CD4-positive, alpha-beta T cell (primary cell): ENCODE data around the gene GNAQ. TPM values are rescaled to one million over a fixed set of nuclear protein-coding genes. Genes with fewer than 3 reads are reported as not detected.

Experiments used
- ATAC-seq: fragments of 200-7000 bp; cut with Tn5 transposase; one replicate; pipeline ENCODE4 v1.10.0; 2022; ENCODE audit warnings: mild to moderate bottlenecking; ENCODE audit not compliant: poor library complexity
- CTCF ChIA-PET: fragments of 350-600 bp; sonication (Branson Sonifier 250); formaldehyde crosslinking; loops from one replicate; lab custom pipeline; 2021; ENCODE audit warnings: antibody characterized with exemption, inconsistent platforms; lab: Charles Lee
- POLR2A ChIA-PET: fragments of 350-600 bp; sonication (Branson Sonifier 250); formaldehyde crosslinking; loops from one replicate; lab custom pipeline; 2021; ENCODE audit warnings: antibody characterized with exemption, inconsistent platforms; lab: Charles Lee
- DNase-seq, 14 experiments: peaks; one replicate each; pipeline ENCODE4 v3.0.0-alpha.2; 2013 to 2020; ENCODE audit warnings: mixed read lengths in 2 of 14
- H3K27ac ChIP-seq, 2 donors: one replicate each; pipeline versions ENCODE4 v1.5.1 to v1.7.0; 2013; ENCODE audit warnings: low read length in 2 of 2, low read depth in 1 of 2, mild to moderate bottlenecking in 1 of 2
- H3K27me3 ChIP-seq, 2 experiments: 1 replicate in 1 of 2; 2 replicates in 1 of 2; pipeline versions ENCODE4 v1.6.1 to v1.7.0; 2013; ENCODE audit warnings: low read length in 2 of 2, control low read depth in 1 of 2, mild to moderate bottlenecking in 1 of 2, moderate library complexity in 1 of 2; ENCODE audit not compliant: insufficient read depth in 2 of 2, control insufficient read depth in 1 of 2
- H3K36me3 ChIP-seq: one replicate; pipeline ENCODE4 v1.6.1; 2013; ENCODE audit warnings: low read length, control low read depth; ENCODE audit not compliant: insufficient read depth
- H3K4me1 ChIP-seq: one replicate; pipeline ENCODE4 v1.6.1; 2013; ENCODE audit warnings: low read length, control low read depth; ENCODE audit not compliant: insufficient read depth
- H3K4me3 ChIP-seq: one replicate; pipeline ENCODE4 v1.5.1; 2013; ENCODE audit warnings: mild to moderate bottlenecking, low read length, moderate library complexity
- H3K9me3 ChIP-seq, 2 experiments: 1 replicate in 1 of 2; 2 replicates in 1 of 2; pipeline versions ENCODE4 v1.6.1 to v1.7.0; 2013; ENCODE audit warnings: low read length in 2 of 2, mild to moderate bottlenecking in 2 of 2, control low read depth in 1 of 2, moderate library complexity in 1 of 2; ENCODE audit not compliant: control insufficient read depth in 1 of 2, insufficient read depth in 1 of 2
- H3K27ac Mint-ChIP-seq: one replicate; pipeline ENCODE4 v1.8.0; 2020; ENCODE audit warnings: mixed read lengths
- H3K27me3 Mint-ChIP-seq: one replicate; pipeline ENCODE4 v1.8.0; 2021; ENCODE audit warnings: mixed read lengths
- H3K36me3 Mint-ChIP-seq: one replicate; pipeline ENCODE4 v1.8.0; 2021; ENCODE audit warnings: low read depth, mixed read lengths
- H3K4me1 Mint-ChIP-seq: one replicate; pipeline ENCODE4 v1.8.0; 2021; ENCODE audit warnings: low read depth, mixed read lengths
- H3K4me3 Mint-ChIP-seq: one replicate; pipeline ENCODE4 v1.8.0; 2020; ENCODE audit warnings: mild to moderate bottlenecking, mixed read lengths
- H3K9me3 Mint-ChIP-seq: one replicate; pipeline ENCODE4 v1.8.0; 2020; ENCODE audit warnings: mixed read lengths
- intact Hi-C, 2 experiments: fragments of 100-400 bp; cut with DNase I in 1 of 2; cut with micrococcal nuclease in 1 of 2; formaldehyde crosslinking; loops; one replicate each; pipeline versions ENCODE4 v1.15.1 to v1.9.0; 2023 to 2025; cut with DNase I, micrococcal nuclease
- total RNA-seq, 174 experiments: library from RNA in 2 of 174; stranded (reverse) in 2 of 174; gene quantifications; one replicate each; pipeline ENCODE4 v1.2.3 and lab custom pipeline; 2021 to 2026
- TF ChIP-seq, protein P1 (sequence below): fragments of 200-600 bp; IDR thresholded peaks from one replicate; pipeline ENCODE4 v1.8.0; 2022; ENCODE audit warnings: antibody characterized with exemption, mild to moderate bottlenecking

Gene GNAQ
- total RNA-seq, 2 experiments from 2014 or later = 55.5 to 55.9 TPM

DNA sequence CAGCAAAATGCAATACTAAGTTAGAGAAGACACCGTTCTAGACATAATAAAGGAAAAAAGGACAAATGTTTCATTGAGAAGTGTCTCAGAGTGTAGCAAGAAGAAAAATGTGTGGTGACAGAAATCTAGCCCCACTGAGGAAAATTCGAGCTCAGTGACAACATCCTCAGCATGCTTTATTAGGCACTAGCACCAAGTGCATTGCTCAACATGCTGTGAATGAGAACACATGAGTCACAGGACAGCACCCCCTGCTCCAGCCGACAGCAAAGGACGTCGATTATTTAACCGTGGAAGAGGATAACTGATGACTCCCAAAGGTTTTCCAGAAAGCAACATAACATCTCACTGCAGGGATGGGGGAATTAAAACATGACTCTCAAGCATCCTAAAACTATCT lies 182.7 kb downstream of the GNAQ start:
- H3K4me1 ChIP-seq = peaks cover 15% of the 10 kb centered on the region

DNA sequence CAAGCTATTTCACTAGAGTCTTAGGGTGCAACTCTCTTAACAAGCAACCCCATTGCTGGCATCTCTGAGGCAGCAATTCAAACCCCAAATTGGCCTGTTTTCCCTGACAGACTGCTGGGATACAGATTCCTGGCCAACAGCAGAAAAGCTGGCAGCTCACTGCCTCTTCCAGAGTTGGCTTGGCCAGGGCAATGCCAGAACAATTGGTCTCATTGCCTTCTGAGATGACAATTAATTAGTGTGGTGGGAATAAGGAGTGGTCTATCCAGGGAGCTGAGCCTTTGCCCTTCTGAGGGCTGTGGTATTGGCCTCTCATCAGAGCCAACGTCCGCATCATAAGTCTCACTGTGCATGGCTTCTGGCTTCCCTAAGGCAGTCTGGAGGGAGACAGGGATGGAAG lies 183.2 kb downstream of the GNAQ start:
- Histone ChIP-seq H3K4me3 (no peak overlapping the region), H3K27ac (no peak overlapping the region), H3K36me3 (peaks cover 3% of the 10 kb centered on the region), H3K27me3 (no peaks in the 10 kb centered on the region), H3K9me3 (no peaks in the 10 kb centered on the region), H3K4me1 (peaks cover 15% of the 10 kb centered on the region)
- Mint-ChIP-seq H3K4me1 (peaks cover 47% of the 10 kb centered on the region), H3K27ac (peak overlapping the region; percentile 29), H3K27me3 (no peaks in the 10 kb centered on the region), H3K9me3 (no peaks in the 10 kb centered on the region), H3K36me3 (peaks cover 10% of the 10 kb centered on the region), H3K4me3 (no peak overlapping the region)
- ATAC-seq (no peak), DNase-seq (no peak)
- TF ChIP-seq, protein P1, sequence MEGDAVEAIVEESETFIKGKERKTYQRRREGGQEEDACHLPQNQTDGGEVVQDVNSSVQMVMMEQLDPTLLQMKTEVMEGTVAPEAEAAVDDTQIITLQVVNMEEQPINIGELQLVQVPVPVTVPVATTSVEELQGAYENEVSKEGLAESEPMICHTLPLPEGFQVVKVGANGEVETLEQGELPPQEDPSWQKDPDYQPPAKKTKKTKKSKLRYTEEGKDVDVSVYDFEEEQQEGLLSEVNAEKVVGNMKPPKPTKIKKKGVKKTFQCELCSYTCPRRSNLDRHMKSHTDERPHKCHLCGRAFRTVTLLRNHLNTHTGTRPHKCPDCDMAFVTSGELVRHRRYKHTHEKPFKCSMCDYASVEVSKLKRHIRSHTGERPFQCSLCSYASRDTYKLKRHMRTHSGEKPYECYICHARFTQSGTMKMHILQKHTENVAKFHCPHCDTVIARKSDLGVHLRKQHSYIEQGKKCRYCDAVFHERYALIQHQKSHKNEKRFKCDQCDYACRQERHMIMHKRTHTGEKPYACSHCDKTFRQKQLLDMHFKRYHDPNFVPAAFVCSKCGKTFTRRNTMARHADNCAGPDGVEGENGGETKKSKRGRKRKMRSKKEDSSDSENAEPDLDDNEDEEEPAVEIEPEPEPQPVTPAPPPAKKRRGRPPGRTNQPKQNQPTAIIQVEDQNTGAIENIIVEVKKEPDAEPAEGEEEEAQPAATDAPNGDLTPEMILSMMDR = no peak
- CTCF ChIA-PET = no interaction called here
- intact Hi-C loops = loop anchor here in 1 of 2 experiments (10.0 kb wide), 3 partner anchors 64 to 366 kb away; no protein-coding TSS in a partner anchor
- POLR2A ChIA-PET = interaction anchor here (0.9 kb wide), 1 partner anchor 168 kb away, joined by 3 read pairs; no protein-coding TSS in a partner anchor

More for the DNA sequence above, 182.7 kb downstream of the GNAQ start:
- Mint-ChIP-seq H3K27me3 (no peaks in the 10 kb centered on the region), H3K36me3 (peaks cover 10% of the 10 kb centered on the region), H3K27ac (no peak overlapping the region), H3K9me3 (no peaks in the 10 kb centered on the region), H3K4me1 (peaks cover 47% of the 10 kb centered on the region), H3K4me3 (no peak overlapping the region)
- no peak overlapping the region for H3K27ac ChIP-seq
- no peaks in the 10 kb centered on the region for H3K9me3 ChIP-seq
- no peaks in the 10 kb centered on the region for H3K27me3 ChIP-seq
- POLR2A ChIA-PET = interaction anchor here (0.9 kb wide), 1 partner anchor 167 kb away, joined by 3 read pairs; no protein-coding TSS in a partner anchor
- peak in 2 of 14 experiments; percentile 43 to 50 for DNase-seq
- peaks cover 3% of the 10 kb centered on the region for H3K36me3 ChIP-seq
- no peak overlapping the region for H3K4me3 ChIP-seq
- CTCF ChIA-PET = no interaction called here
- TF ChIP-seq, protein P1 = no peak
- intact Hi-C loops = loop anchor here in 1 of 2 experiments (10.0 kb wide), 3 partner anchors 64 to 366 kb away; no protein-coding TSS in a partner anchor
- no peak for ATAC-seq

DNA sequence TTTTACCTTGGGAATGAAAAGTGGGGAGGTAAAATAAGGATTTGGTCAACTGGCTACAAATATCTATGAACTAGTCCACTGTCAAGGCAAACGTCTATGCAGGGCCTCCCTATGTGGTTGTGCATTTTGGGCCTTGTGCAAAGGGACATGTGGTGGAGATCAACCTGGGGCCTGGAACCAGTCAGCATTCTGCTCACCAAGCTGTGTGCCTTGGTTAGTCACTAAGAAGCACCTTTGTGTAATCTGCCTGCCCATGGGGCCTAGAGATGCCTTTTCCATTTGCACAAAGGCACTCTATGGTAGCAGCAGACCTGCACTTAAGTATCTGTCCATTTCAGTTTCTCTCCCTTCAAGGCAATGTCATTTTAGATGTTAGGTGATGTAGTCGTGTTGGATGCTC lies 184.0 kb downstream of the GNAQ start:
- DNase-seq (no peak), ATAC-seq (no peak)
- POLR2A ChIA-PET = no interaction called here
- Mint-ChIP-seq H3K4me1 (peaks cover 40% of the 10 kb centered on the region), H3K36me3 (peaks cover 10% of the 10 kb centered on the region), H3K4me3 (no peak overlapping the region), H3K9me3 (no peaks in the 10 kb centered on the region), H3K27ac (peak overlapping the region; percentile 29), H3K27me3 (no peaks in the 10 kb centered on the region)
- H3K4me1 ChIP-seq = peaks cover 15% of the 10 kb centered on the region
- CTCF ChIA-PET = no interaction called here
- H3K27ac ChIP-seq = no peak overlapping the region
- no peaks in the 10 kb centered on the region for H3K9me3 ChIP-seq
- intact Hi-C loops = loop anchor here in 1 of 2 experiments (10.0 kb wide), 3 partner anchors 63 to 367 kb away; no protein-coding TSS in a partner anchor
- H3K36me3 ChIP-seq = peaks cover 3% of the 10 kb centered on the region
- TF ChIP-seq, protein P1 = no peak
- H3K27me3 ChIP-seq = no peaks in the 10 kb centered on the region
- no peak overlapping the region for H3K4me3 ChIP-seq
